Measurements from ENCODE around the gene IDH3G.

The IDH3G gene

DNA sequence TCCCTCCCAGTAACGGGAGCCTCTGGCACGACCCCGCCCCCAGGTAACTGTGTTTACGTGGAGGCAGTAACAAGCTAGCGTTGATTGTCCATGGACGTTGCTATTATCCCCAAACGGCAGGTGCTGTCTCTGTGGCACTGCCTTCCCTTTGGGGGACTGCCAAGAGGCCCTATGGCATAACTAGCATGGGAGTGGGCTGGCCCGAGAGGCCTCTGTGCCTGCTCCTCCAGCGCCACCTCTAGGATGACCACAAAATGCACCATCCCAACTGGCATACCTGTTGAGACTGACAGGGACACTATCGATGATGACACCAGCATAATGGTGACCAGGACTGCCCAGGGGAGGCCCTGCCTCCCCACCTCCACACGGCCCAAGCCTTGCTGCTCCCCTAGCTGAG, 11.9 kb downstream of the IDH3G start:
- no peak overlapping the region for H3K27ac ChIP-seq
- no peaks in the 10 kb centered on the region for H3K79me2 ChIP-seq (ENCODE audit: insufficient read depth, low read depth)
- peaks cover 6% of the 10 kb centered on the region; the same call in 1 of the 2 replicates for H3K27me3 ChIP-seq (ENCODE audit: insufficient read depth, low read depth)
- TF ChIP-seq, protein P1, sequence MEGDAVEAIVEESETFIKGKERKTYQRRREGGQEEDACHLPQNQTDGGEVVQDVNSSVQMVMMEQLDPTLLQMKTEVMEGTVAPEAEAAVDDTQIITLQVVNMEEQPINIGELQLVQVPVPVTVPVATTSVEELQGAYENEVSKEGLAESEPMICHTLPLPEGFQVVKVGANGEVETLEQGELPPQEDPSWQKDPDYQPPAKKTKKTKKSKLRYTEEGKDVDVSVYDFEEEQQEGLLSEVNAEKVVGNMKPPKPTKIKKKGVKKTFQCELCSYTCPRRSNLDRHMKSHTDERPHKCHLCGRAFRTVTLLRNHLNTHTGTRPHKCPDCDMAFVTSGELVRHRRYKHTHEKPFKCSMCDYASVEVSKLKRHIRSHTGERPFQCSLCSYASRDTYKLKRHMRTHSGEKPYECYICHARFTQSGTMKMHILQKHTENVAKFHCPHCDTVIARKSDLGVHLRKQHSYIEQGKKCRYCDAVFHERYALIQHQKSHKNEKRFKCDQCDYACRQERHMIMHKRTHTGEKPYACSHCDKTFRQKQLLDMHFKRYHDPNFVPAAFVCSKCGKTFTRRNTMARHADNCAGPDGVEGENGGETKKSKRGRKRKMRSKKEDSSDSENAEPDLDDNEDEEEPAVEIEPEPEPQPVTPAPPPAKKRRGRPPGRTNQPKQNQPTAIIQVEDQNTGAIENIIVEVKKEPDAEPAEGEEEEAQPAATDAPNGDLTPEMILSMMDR (conservative IDR thresholded peaks at IDR 0.05; ENCODE audit: low read depth, low read length): no peak
- H3K4me2 ChIP-seq: no peak overlapping the region
- H3K9ac ChIP-seq: no peak overlapping the region
- H4K20me1 ChIP-seq (ENCODE audit: insufficient read depth): no peaks in the 10 kb centered on the region
- H2AFZ ChIP-seq (ENCODE audit: low read depth): no peak overlapping the region
- H3K4me1 ChIP-seq (ENCODE audit: low read depth, poor library complexity, severe bottlenecking): no peaks in the 10 kb centered on the region
- no peaks in the 10 kb centered on the region for H3K36me3 ChIP-seq (ENCODE audit: insufficient read depth)
- H3K4me3 ChIP-seq (IDR thresholded peaks at IDR 0.05; ENCODE audit: insufficient read depth, low read depth, low read length): no peak overlapping the region

DNA sequence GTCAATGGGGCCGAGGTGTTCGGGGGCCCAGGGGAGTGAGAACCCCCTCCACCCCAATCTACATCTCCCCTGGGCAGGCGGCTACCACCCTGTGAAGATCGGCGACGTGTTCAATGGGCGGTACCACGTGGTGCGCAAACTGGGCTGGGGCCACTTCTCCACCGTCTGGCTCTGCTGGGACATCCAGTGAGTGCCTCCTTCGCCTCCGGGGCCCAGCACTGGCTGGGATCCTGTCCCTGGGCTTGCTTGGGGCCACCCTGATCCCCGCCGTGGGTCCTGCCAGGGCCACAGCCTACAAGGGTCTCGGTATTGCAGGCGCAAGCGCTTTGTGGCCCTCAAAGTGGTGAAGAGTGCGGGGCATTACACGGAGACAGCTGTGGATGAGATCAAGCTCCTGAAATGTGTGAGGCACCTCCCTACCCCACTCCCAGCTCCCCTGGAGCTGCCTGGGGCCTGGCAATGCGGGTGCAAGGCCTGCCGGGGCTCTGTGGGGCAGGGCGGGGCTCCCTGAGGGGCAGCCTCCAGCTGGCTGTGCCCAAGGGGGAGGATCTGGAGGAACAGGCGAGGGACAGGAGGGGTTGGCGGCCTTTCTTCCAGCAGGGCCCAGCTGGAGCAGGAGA, 12.6 kb downstream of the IDH3G start:
- Histone ChIP-seq H3K27me3 (ENCODE audit: insufficient read depth, low read depth) (peaks cover 6% of the 10 kb centered on the region; the same call in 1 of the 2 replicates), H3K36me3 (ENCODE audit: insufficient read depth) (no peaks in the 10 kb centered on the region), H4K20me1 (ENCODE audit: insufficient read depth) (no peaks in the 10 kb centered on the region), H3K4me3 (IDR thresholded peaks at IDR 0.05; ENCODE audit: insufficient read depth, low read depth, low read length) (no peak overlapping the region), H3K27ac (no peak overlapping the region), H3K9ac (no peak overlapping the region), H3K4me1 (ENCODE audit: low read depth, poor library complexity, severe bottlenecking) (no peaks in the 10 kb centered on the region), H2AFZ (ENCODE audit: low read depth) (no peak overlapping the region), H3K79me2 (ENCODE audit: insufficient read depth, low read depth) (no peaks in the 10 kb centered on the region), H3K4me2 (no peak overlapping the region)
- TF ChIP-seq, protein P1 (conservative IDR thresholded peaks at IDR 0.05; ENCODE audit: low read depth, low read length): no peak

DNA sequence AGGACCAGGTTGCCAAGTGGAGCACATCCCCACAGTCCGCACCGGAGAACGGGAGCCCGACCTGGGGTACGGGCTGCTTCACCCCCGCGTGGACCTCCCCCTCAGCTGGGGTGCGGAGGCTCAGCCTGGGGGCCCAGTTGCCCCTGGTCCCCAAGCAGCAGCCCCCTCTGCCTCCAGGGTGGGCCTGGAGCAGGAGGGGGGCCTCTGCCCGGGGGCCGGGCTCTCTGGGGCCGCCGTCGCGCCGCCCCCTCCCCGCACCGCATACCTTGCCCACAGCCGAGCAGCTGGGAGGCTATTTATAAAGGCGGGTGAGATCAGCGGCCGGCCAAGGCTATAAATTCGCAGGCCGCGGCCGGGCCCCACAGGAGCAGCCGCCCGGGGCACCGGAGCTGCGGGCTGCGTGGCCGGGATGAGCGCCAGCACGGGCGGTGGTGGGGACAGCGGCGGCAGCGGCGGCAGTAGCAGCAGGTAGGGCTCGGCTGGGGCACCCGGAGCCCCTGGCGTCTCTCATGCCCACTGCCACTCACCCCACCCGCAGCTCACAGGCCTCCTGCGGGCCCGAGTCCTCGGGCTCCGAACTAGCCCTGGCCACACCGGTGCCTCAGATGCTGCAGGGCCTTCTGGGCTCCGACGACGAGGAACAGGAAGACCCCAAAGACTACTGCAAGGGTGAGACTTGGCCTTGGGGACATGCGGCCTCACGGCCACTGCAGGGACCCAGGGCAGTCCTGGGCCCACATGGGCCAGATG, 13.3 kb downstream of the IDH3G start, which contains the start of gene SRPK3:
Gene SRPK3, plus strand, starts transcription at position 364 of the 750 bp plus-strand sequence. Its CDS starts 46 bp downstream, at position 410.
- no peak within 1 kb of the TSS for H3K27ac ChIP-seq
- TF ChIP-seq, protein P1 (conservative IDR thresholded peaks at IDR 0.05; ENCODE audit: low read depth, low read length): no peak
- no peak within 1 kb of the TSS for H3K9ac ChIP-seq
- no peaks in the 10 kb centered on the region for H3K79me2 ChIP-seq (ENCODE audit: insufficient read depth, low read depth)
- H3K27me3 ChIP-seq (ENCODE audit: insufficient read depth, low read depth): peaks cover 6% of the 10 kb centered on the region; the same call in 1 of the 2 replicates
- H3K4me3 ChIP-seq (IDR thresholded peaks at IDR 0.05; ENCODE audit: insufficient read depth, low read depth, low read length): no peak within 1 kb of the TSS
- H3K36me3 ChIP-seq (ENCODE audit: insufficient read depth): no peaks in the 10 kb centered on the region
- H2AFZ ChIP-seq (ENCODE audit: low read depth): no peak within 1 kb of the TSS
- H3K4me2 ChIP-seq: no peak within 1 kb of the TSS
- H4K20me1 ChIP-seq (ENCODE audit: insufficient read depth): no peaks in the 10 kb centered on the region
- no peaks in the 10 kb centered on the region for H3K4me1 ChIP-seq (ENCODE audit: low read depth, poor library complexity, severe bottlenecking)

DNA sequence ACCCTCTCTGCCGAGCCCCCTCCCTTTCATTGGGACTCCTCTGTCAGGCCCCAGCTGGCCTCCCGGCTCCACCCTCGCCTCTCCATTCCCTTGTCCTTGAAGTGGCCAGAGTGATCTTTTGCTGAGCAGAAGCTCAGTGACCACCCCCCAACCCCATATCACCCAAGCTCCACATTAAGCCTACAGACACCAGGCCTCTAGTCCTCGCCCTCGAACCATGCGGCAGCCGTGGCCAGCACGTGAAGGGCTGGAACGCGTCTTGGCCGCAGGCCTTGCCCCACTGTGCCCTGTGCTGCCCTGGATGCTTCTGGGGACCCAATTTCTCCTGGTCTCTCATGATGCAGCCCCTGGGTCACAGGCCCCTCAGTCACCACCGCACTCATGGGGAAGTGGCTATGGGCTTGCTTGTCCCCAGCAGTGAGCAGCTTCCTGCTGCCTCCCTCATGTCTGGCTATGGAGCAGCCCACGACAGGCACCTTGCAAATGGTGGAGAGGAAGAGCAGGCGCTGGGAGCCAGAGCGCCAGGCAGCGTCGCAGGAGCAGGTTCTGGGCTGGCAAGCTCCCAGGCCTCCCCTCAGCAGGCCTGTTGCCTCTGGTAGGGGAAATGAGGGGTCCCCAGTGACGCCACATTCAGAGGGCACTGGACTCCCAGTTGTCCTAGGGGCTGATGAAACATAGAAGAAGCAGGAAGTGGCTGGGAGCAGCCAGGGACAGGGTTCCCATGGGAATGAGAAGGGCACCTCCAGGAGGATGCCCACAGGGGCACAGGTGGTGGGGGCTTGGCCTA, 14.1 kb downstream of the IDH3G start:
- no peaks in the 10 kb centered on the region for H3K79me2 ChIP-seq (ENCODE audit: insufficient read depth, low read depth)
- H2AFZ ChIP-seq (ENCODE audit: low read depth): no peak overlapping the region
- H3K4me1 ChIP-seq (ENCODE audit: low read depth, poor library complexity, severe bottlenecking): no peaks in the 10 kb centered on the region
- peaks cover 6% of the 10 kb centered on the region; the same call in 1 of the 2 replicates for H3K27me3 ChIP-seq (ENCODE audit: insufficient read depth, low read depth)
- no peak overlapping the region for H3K4me2 ChIP-seq
- no peaks in the 10 kb centered on the region for H4K20me1 ChIP-seq (ENCODE audit: insufficient read depth)
- no peak overlapping the region for H3K27ac ChIP-seq
- H3K4me3 ChIP-seq (IDR thresholded peaks at IDR 0.05; ENCODE audit: insufficient read depth, low read depth, low read length): no peak overlapping the region
- H3K36me3 ChIP-seq (ENCODE audit: insufficient read depth): no peaks in the 10 kb centered on the region
- TF ChIP-seq, protein P1 (conservative IDR thresholded peaks at IDR 0.05; ENCODE audit: low read depth, low read length): no peak
- no peak overlapping the region for H3K9ac ChIP-seq

Data from KMS-11 (cell line).